ENCODE data around the gene PPP4R2. TPM values are rescaled to one million over a fixed set of nuclear protein-coding genes. Genes with fewer than 3 reads are reported as not detected.

The PPP4R2 gene
- total RNA-seq, 1 experiment from 2014 or later, result 63.2 TPM

- Histone ChIP-seq H3K27me3 (ENCODE audit: insufficient read depth, low read depth) (no peaks in the 10 kb centered on the region), H3K4me1 (replicated peaks; ENCODE audit: insufficient read depth) (no peaks in the 10 kb centered on the region), H4K20me1 (ENCODE audit: insufficient read depth) (peaks cover 80% of the 10 kb centered on the region), H3K9me3 (ENCODE audit: insufficient read depth, low read depth) (no peaks in the 10 kb centered on the region), H3K36me3 (ENCODE audit: low read depth) (no peaks in the 10 kb centered on the region), H3F3A (ENCODE audit: insufficient read depth, low read depth) (no peaks in the 10 kb centered on the region), H3K27ac (no peak overlapping the region), H3K4me2 (no peak overlapping the region), H3K79me2 (ENCODE audit: low read depth) (peaks cover 97% of the 10 kb centered on the region), H2AFZ (no peak overlapping the region), H3K4me3 (no peak overlapping the region), H3K9me2 (ENCODE audit: insufficient read depth) (no peaks in the 10 kb centered on the region)
- DNase-seq, result no peak
- intact Hi-C loops (cut with micrococcal nuclease; ENCODE audit: unreplicated experiment), result no loop called here
- BruUV-seq (replicated peaks), result no TSS peak
- POLR2A ChIA-PET (ENCODE audit: unreplicated experiment), result no interaction called here
- CTCF ChIA-PET, result interaction anchor here (0.5 kb wide), 1 partner anchor 28 kb away, joined by 3 read pairs; no protein-coding TSS in a partner anchor
- TF ChIP-seq CTCF (conservative IDR thresholded peaks at IDR 0.05), result no peak
- TF ChIP-seq EZH2 (IDR thresholded peaks at IDR 0.05; ENCODE audit: low read depth), result no peak
Observed at GRCh38 chr3:73041537-73041936, 44.9 kb downstream of the PPP4R2 start.

- no TSS peak for BruUV-seq (replicated peaks)
- H3K27ac ChIP-seq, result no peak overlapping the region
- H2AFZ ChIP-seq, result no peak overlapping the region
- no peak for DNase-seq
- intact Hi-C loops (cut with micrococcal nuclease; ENCODE audit: unreplicated experiment), result no loop called here
- no peaks in the 10 kb centered on the region for H3K36me3 ChIP-seq (ENCODE audit: low read depth)
- H3K79me2 ChIP-seq (ENCODE audit: low read depth), result peaks cover 92% of the 10 kb centered on the region
- no peaks in the 10 kb centered on the region for H3K27me3 ChIP-seq (ENCODE audit: insufficient read depth, low read depth)
- no peaks in the 10 kb centered on the region for H3K4me1 ChIP-seq (replicated peaks; ENCODE audit: insufficient read depth)
- no peaks in the 10 kb centered on the region for H3K9me2 ChIP-seq (ENCODE audit: insufficient read depth)
- no peak overlapping the region for H3K4me3 ChIP-seq
- ChIA-PET CTCF (no interaction called here), POLR2A (ENCODE audit: unreplicated experiment) (no interaction called here)
- no peak for TF ChIP-seq CTCF (conservative IDR thresholded peaks at IDR 0.05)
- TF ChIP-seq EZH2 (IDR thresholded peaks at IDR 0.05; ENCODE audit: low read depth), result no peak
- no peak overlapping the region for H3K4me2 ChIP-seq
- H3F3A ChIP-seq (ENCODE audit: insufficient read depth, low read depth), result no peaks in the 10 kb centered on the region
- peaks cover 84% of the 10 kb centered on the region for H4K20me1 ChIP-seq (ENCODE audit: insufficient read depth)
- no peaks in the 10 kb centered on the region for H3K9me3 ChIP-seq (ENCODE audit: insufficient read depth, low read depth)
Observed at GRCh38 chr3:73043414-73043813, 46.8 kb downstream of the PPP4R2 start.

GRCh38 chr3:73045391-73045790 lies 48.8 kb downstream of the PPP4R2 start:
- H3K4me2 ChIP-seq, result no peak overlapping the region
- no peaks in the 10 kb centered on the region for H3K27me3 ChIP-seq (ENCODE audit: insufficient read depth, low read depth)
- BruUV-seq (replicated peaks), result no TSS peak
- DNase-seq, result no peak
- no peaks in the 10 kb centered on the region for H3K36me3 ChIP-seq (ENCODE audit: low read depth)
- H4K20me1 ChIP-seq (ENCODE audit: insufficient read depth), result peaks cover 79% of the 10 kb centered on the region
- ChIA-PET POLR2A (ENCODE audit: unreplicated experiment) (no interaction called here), CTCF (interaction anchor here (1.1 kb wide), 1 partner anchor 102 kb away, joined by 3 read pairs; no protein-coding TSS in a partner anchor)
- H3K79me2 ChIP-seq (ENCODE audit: low read depth), result peaks cover 89% of the 10 kb centered on the region
- H3K9me3 ChIP-seq (ENCODE audit: insufficient read depth, low read depth), result no peaks in the 10 kb centered on the region
- H3F3A ChIP-seq (ENCODE audit: insufficient read depth, low read depth), result no peaks in the 10 kb centered on the region
- H2AFZ ChIP-seq, result no peak overlapping the region
- H3K9me2 ChIP-seq (ENCODE audit: insufficient read depth), result no peaks in the 10 kb centered on the region
- no peaks in the 10 kb centered on the region for H3K4me1 ChIP-seq (replicated peaks; ENCODE audit: insufficient read depth)
- no peak overlapping the region for H3K4me3 ChIP-seq
- no peak for TF ChIP-seq EZH2 (IDR thresholded peaks at IDR 0.05; ENCODE audit: low read depth)
- TF ChIP-seq CTCF (conservative IDR thresholded peaks at IDR 0.05), result no peak
- intact Hi-C loops (cut with micrococcal nuclease; ENCODE audit: unreplicated experiment), result no loop called here
- H3K27ac ChIP-seq, result no peak overlapping the region
